Limb (tissue), 2 donors: Measurements from ENCODE around the gene UBE2O.

Experiments used
- DNase-seq, 2 donors: peaks; one replicate each; pipeline ENCODE4 v3.0.0-alpha.2; 2016; ENCODE audit errors: extremely low spot score in 2 of 2

The UBE2O gene

GRCh38 chr17:76467366-76467765 lies 14.4 kb upstream of the UBE2O start, which contains the start of gene AANAT:
AANAT (plus strand) TSS chr17:76467603; CDS start chr17:76468747, 1,144 bp downstream.
- peak in 1 of 2 donors; percentile 59 for DNase-seq

- no peak for DNase-seq
These were observed 13.8 kb upstream of the UBE2O start for GRCh38 chr17:76466775-76467130.

- no peak for DNase-seq
These were observed 9.8 kb upstream of the UBE2O start for GRCh38 chr17:76462556-76463290.

GRCh38 chr17:76461765-76462555 lies 9.0 kb upstream of the UBE2O start:
- no peak for DNase-seq

- no peak for DNase-seq
These were observed 6.7 kb upstream of the UBE2O start for GRCh38 chr17:76459674-76460073.

- DNase-seq, result peak in 1 of 2 donors; percentile 57
These were observed 5.9 kb upstream of the UBE2O start for GRCh38 chr17:76458580-76459490.

GRCh38 chr17:76453431-76453743 lies 435 bp upstream of the UBE2O start:
- DNase-seq, result no peak

- DNase-seq, result no peak
These were observed 759 bp downstream of the UBE2O start for GRCh38 chr17:76452127-76452659.

GRCh38 chr17:76451506-76451905 lies 1.4 kb downstream of the UBE2O start:
- DNase-seq, result no peak

- no peak for DNase-seq
These were observed 3.8 kb downstream of the UBE2O start for GRCh38 chr17:76449126-76449525.

- DNase-seq, result no peak
These were observed 4.9 kb downstream of the UBE2O start for GRCh38 chr17:76447931-76448652.

GRCh38 chr17:76446449-76447231 lies 6.3 kb downstream of the UBE2O start:
- no peak for DNase-seq

GRCh38 chr17:76445697-76446448 lies 7.1 kb downstream of the UBE2O start:
- no peak for DNase-seq

GRCh38 chr17:76444518-76445311 lies 8.2 kb downstream of the UBE2O start:
- DNase-seq, result no peak

GRCh38 chr17:76442341-76443338 lies 10.3 kb downstream of the UBE2O start:
- DNase-seq, result no peak

GRCh38 chr17:76441686-76442340 lies 11.1 kb downstream of the UBE2O start:
- DNase-seq, result no peak
